ENCODE measurements around the gene CHST13.

DNA sequence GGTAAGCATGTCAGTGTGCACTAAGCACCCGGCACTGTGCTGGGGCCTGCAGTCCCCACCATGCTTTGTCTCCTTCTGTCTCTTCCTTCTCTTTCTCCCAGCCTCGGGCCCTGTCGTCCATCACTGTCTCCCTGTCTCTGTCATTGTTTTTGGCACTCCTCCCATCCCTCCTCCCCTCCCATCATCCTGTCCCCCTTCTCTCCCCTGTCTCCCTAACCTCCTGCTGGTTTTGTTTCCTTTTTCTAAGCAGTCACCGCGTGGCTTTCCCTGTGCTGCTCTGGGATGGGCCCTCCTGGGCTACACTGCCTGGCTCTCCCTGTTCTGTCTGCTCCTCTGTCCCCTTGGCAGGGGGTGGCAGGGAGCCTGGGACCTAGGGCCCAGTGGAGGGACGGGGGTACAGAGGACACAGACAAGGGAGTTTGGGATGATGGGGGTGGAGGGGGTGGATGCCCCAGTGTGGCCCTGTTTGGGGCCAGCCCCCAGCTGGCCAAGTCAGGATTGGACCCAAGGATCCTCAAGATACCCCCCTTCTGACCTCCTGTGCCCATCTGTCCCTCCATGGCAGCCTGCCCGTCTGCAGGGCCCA, 5.7 kb downstream of the CHST13 start:
- TF ChIP-seq, protein P1, sequence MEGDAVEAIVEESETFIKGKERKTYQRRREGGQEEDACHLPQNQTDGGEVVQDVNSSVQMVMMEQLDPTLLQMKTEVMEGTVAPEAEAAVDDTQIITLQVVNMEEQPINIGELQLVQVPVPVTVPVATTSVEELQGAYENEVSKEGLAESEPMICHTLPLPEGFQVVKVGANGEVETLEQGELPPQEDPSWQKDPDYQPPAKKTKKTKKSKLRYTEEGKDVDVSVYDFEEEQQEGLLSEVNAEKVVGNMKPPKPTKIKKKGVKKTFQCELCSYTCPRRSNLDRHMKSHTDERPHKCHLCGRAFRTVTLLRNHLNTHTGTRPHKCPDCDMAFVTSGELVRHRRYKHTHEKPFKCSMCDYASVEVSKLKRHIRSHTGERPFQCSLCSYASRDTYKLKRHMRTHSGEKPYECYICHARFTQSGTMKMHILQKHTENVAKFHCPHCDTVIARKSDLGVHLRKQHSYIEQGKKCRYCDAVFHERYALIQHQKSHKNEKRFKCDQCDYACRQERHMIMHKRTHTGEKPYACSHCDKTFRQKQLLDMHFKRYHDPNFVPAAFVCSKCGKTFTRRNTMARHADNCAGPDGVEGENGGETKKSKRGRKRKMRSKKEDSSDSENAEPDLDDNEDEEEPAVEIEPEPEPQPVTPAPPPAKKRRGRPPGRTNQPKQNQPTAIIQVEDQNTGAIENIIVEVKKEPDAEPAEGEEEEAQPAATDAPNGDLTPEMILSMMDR (IDR thresholded peaks at IDR 0.05; ENCODE audit: borderline replicate concordance, extremely low read depth, low read length, poor library complexity, severe bottlenecking) = no peak
- TF ChIP-seq EZH2 (IDR thresholded peaks at IDR 0.05; ENCODE audit: borderline replicate concordance, low read depth, low read length, severe bottlenecking) = no peak
